Activated CD4-positive, alpha-beta T cell treated with anti-CD3 and anti-CD28 coated beads, Interleukin-2, amount 10 ng/mL, durations not matched to agents 7 days and 5 days (primary cell): ENCODE measurements around the gene PAPPA. TPM values are rescaled to one million over a fixed set of nuclear protein-coding genes. Genes with fewer than 3 reads are reported as not detected.

Experiments
- CTCF ChIA-PET: fragments of 350-600 bp; sonication (Branson Sonifier 250); formaldehyde crosslinking; loops from one replicate; lab custom pipeline; 2021; ENCODE audit warnings: antibody characterized with exemption; lab: Charles Lee
- POLR2A ChIA-PET: fragments of 350-600 bp; sonication (Branson Sonifier 250); formaldehyde crosslinking; loops from one replicate; lab custom pipeline; 2021; ENCODE audit warnings: antibody characterized with exemption; lab: Charles Lee
- DNase-seq: peaks from one replicate; pipeline ENCODE4 v3.0.0-alpha.2; 2020
- H3K27ac Mint-ChIP-seq: one replicate; pipeline ENCODE4 v1.8.0; 2021; ENCODE audit warnings: mild to moderate bottlenecking, moderate library complexity, mixed read lengths
- H3K27me3 Mint-ChIP-seq: one replicate; pipeline ENCODE4 v1.8.0; 2021; ENCODE audit warnings: mixed read lengths
- H3K36me3 Mint-ChIP-seq: one replicate; pipeline ENCODE4 v1.8.0; 2021; ENCODE audit warnings: low read depth, mixed read lengths
- H3K4me1 Mint-ChIP-seq: one replicate; pipeline ENCODE4 v1.8.0; 2021; ENCODE audit warnings: mixed read lengths
- H3K4me3 Mint-ChIP-seq: one replicate; pipeline ENCODE4 v1.8.0; 2021; ENCODE audit warnings: mild to moderate bottlenecking, moderate library complexity, mixed read lengths
- H3K9me3 Mint-ChIP-seq: one replicate; pipeline ENCODE4 v1.8.0; 2021; ENCODE audit warnings: mixed read lengths
- total RNA-seq, 2 experiments: library from RNA; stranded (reverse); gene quantifications; one replicate each; pipeline ENCODE4 v1.2.3, GENCODE V29; 2021

PAPPA gene
- total RNA-seq, 2 experiments from 2014 or later = not detected

DNA sequence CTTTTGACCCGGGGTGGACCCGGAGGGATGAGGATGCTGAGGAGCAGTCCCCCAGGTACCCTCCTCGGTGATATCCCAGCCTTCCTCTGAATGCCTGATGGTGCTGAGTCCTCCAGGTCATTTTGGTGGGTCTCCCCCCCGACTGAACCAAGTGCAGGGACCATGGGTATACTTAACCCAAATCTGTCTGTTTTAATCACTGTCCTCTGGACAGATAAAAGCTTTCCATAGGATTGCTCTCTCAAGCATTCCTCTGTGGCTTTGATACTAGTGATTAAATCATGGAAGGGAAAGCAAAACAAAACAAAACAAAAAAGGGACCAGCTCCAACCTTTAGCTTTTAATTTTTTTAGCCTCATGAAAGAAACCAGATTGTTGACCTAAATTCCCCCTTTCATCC is 26.0 kb downstream of the PAPPA start:
- POLR2A ChIA-PET = no interaction called here
- Mint-ChIP-seq H3K27ac (no peak overlapping the region), H3K4me1 (no peaks in the 10 kb centered on the region), H3K36me3 (no peaks in the 10 kb centered on the region), H3K9me3 (no peaks in the 10 kb centered on the region), H3K4me3 (no peak overlapping the region), H3K27me3 (no peaks in the 10 kb centered on the region)
- CTCF ChIA-PET = no interaction called here
- no peak for DNase-seq

DNA sequence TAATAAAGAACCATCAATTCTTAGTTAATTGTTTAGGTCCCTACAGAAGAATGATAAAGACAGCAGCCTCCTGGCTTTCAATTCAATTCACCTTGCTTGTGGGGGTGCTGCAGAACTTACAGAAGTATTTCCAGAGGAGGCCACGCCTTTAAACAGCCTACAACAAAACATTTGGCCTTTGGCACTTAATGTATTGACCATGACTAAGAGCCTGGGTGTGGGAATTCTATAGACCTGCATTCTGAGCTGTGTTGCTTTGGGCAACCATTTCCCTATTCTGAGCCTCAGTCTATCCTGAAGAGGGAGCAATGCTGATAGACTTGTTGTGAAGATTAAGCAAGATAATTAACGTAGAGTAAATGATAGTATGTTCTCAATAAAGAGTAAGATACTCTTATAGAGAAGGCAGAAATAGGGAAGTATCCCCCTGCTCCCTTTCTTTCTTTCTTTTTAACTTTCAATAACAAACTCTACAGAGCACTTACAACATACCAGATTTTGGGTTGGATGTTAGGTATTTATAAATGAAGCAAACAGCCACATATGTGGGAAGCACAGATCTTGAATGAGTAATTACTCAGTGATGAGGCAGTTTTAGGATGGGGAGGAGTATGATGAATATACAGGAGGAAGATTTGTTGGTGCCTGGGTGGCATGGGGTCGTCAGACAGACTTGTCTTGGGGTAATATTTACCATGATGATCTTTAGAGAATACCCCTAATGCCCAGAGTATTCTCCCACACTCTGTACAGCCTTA is 28.4 kb downstream of the PAPPA start:
- Mint-ChIP-seq H3K27ac (no peak overlapping the region), H3K36me3 (no peaks in the 10 kb centered on the region), H3K4me1 (no peaks in the 10 kb centered on the region), H3K4me3 (no peak overlapping the region), H3K9me3 (no peaks in the 10 kb centered on the region), H3K27me3 (no peaks in the 10 kb centered on the region)
- POLR2A ChIA-PET = no interaction called here
- DNase-seq = no peak
- CTCF ChIA-PET = no interaction called here

DNA sequence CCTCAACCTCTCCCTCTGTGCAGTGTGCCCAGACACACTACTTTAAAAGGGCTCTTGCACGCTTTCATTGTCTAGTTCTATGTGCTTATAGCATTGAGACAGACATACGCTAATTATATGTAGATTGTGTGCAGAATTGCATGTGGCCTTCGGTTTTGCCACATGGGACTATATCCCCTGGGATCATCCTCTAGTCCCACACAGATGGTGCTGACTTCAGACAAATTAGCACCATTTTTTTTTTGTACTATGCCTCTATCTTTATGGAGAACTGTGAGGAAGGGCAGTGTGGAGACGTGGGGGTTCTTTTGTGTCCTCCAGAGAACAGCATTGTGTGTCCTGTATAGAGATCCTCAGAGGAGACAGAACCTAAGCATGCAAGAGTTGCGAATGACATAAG is 29.3 kb downstream of the PAPPA start:
- Mint-ChIP-seq H3K9me3 (no peaks in the 10 kb centered on the region), H3K27ac (no peak overlapping the region), H3K27me3 (no peaks in the 10 kb centered on the region), H3K4me1 (no peaks in the 10 kb centered on the region), H3K36me3 (no peaks in the 10 kb centered on the region), H3K4me3 (no peak overlapping the region)
- ChIA-PET CTCF (no interaction called here), POLR2A (no interaction called here)
- no peak for DNase-seq

DNA sequence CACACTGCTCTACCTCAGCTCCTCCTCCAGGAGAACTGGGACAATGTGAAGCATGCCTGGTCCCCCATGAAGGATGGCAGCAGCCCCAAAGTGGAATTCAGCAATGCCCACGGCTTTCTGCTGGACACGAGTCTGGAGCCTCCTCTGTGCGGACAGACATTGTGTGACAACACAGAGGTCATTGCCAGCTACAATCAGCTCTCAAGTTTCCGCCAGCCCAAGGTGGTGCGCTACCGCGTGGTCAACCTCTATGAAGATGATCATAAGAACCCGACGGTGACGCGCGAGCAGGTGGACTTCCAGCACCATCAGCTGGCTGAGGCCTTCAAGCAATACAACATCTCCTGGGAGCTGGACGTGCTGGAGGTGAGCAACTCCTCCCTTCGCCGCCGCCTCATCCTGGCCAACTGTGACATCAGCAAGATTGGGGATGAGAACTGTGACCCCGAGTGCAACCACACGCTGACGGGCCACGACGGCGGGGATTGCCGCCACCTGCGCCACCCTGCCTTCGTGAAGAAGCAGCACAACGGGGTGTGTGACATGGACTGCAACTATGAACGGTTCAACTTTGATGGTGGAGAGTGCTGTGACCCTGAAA is 34.1 kb downstream of the PAPPA start:
- Mint-ChIP-seq H3K4me1 (no peaks in the 10 kb centered on the region), H3K4me3 (no peak overlapping the region), H3K27me3 (no peaks in the 10 kb centered on the region), H3K9me3 (no peaks in the 10 kb centered on the region), H3K36me3 (no peaks in the 10 kb centered on the region), H3K27ac (no peak overlapping the region)
- CTCF ChIA-PET = interaction anchor here (1.2 kb wide), 1 partner anchor 11 kb away, joined by 3 read pairs; no protein-coding TSS in a partner anchor
- no peak for DNase-seq
- POLR2A ChIA-PET = no interaction called here

DNA sequence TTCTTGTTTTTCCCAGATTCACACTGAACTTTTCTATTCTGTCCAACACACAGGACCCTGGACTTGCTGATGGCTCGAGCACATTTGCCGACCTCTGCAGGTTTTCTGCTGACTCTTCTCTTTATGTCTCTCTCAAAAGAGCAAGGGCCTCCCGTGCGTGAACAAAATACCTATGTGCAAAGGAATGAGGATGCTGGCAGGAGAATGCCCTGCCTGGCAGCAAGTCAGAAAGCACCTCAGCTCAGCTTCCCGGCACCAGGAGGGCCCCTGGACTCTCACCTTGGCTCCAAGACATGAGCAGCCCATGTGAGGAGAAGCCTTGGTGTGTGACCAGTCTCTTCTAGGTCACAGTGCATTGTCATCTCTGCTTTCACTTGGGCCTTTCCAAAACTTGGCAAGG is 36.1 kb downstream of the PAPPA start:
- POLR2A ChIA-PET = no interaction called here
- H3K27ac Mint-ChIP-seq = no peak overlapping the region

DNA sequence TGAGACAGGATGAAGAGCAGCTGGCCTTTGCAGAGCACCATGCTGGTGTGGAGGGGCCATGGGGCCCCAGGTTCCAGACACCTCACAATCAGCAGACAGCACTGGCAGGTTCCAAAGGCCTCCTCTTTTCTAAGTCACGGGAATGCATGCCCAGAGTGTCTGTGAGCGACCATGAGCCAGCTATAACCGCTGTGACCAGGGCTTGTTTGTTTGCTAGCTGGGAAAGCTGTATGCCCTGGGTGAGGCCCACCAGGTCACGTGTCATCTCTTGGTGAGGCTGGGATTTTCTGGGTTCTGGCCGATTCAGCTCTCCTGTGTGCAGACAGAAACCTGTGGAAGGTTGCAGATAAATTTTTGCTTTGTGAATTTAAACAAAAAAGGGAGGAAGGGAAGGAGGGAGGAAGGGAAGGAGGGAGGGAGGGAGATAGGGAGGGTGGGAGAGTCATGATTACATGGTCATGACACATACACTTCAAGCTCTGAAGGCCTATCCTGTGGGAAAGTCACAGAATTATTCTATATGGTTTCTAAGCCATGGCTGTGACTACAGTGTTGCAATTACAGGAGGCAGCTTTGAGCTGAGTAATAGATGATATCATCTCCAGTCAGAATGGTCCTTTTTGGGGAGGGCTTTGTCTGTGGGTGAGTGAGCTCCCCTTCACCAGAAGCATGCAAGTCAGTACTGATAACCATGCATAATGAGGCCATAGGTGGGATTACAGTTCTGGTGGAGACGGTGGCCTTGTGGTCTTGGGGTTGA is 37.2 kb downstream of the PAPPA start:
- no peaks in the 10 kb centered on the region for H3K4me1 Mint-ChIP-seq

More for the DNA sequence above, 36.1 kb downstream of the PAPPA start:
- Mint-ChIP-seq H3K4me1 (no peaks in the 10 kb centered on the region), H3K4me3 (no peak overlapping the region), H3K36me3 (no peaks in the 10 kb centered on the region), H3K27me3 (no peaks in the 10 kb centered on the region), H3K9me3 (no peaks in the 10 kb centered on the region)
- DNase-seq = no peak
- CTCF ChIA-PET = no interaction called here

DNA sequence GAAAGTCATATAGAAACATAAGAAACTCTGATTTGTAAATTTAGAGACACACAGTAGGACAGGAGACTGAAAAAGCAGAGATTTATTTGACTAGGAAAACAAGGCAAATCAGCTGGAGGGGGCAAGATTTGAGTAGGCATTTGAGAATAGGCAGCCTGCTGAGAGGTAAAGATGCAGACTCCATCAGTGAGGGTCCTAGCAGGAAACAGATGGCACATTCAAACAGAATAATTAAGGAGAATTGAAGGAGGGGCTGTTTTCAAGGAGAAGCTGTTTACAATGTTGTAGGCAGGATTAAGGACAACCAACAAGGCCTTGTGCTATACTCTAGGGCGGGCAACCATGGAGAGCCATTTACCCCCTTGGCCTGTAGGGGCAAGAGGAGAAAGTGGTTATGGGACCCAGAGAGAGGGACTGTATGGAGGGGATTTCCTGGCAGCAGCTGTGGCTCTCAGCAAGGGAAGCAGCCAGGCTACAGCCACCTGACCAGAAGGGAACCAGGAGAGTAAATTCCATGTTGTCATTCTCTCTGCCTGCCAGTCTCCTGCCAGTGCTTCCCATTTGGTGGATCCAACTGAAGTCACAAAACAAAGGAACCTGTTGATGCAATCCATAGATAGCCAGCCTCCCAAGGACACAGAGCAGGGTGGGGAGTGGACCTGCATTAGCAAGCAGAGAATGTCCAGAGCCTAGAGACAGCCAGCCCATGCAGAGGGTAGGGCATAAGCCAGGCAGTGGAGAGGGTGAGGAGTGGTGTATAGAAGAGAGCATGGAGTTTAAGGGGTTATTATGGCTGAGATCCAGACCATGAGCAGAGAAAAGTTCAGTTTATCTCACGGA is 38.2 kb downstream of the PAPPA start:
- no peak overlapping the region for H3K4me3 Mint-ChIP-seq
- DNase-seq = no peak
- no peaks in the 10 kb centered on the region for H3K4me1 Mint-ChIP-seq
- no peaks in the 10 kb centered on the region for H3K27me3 Mint-ChIP-seq
- no peaks in the 10 kb centered on the region for H3K36me3 Mint-ChIP-seq
- CTCF ChIA-PET = no interaction called here
- POLR2A ChIA-PET = no interaction called here
- no peaks in the 10 kb centered on the region for H3K9me3 Mint-ChIP-seq
- H3K27ac Mint-ChIP-seq = no peak overlapping the region

More for the DNA sequence above, 37.2 kb downstream of the PAPPA start:
- Mint-ChIP-seq H3K4me3 (no peak overlapping the region), H3K27ac (no peak overlapping the region), H3K36me3 (no peaks in the 10 kb centered on the region), H3K9me3 (no peaks in the 10 kb centered on the region), H3K27me3 (no peaks in the 10 kb centered on the region)
- no peak for DNase-seq
- ChIA-PET CTCF (no interaction called here), POLR2A (no interaction called here)

DNA sequence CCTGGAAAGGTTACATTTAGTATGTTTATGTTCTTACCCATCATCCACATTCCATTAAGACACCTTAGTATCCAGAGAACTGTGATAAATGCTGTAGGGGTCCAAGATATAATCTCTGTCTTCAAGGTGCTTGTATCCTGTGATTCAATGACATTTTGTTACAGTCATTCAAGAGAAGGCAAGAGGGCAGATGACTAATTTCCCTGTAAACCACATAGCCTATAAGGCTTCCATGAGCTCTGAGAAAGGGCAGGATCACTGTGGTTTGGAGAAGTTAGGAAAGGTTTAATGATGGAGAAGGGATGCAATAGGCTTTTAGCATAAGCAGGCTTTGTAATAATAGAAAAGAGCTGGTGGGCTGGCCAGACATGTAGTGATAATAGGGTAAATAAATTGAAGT is 40.0 kb downstream of the PAPPA start:
- Mint-ChIP-seq H3K27ac (no peak overlapping the region), H3K9me3 (no peaks in the 10 kb centered on the region), H3K36me3 (no peaks in the 10 kb centered on the region), H3K4me1 (no peaks in the 10 kb centered on the region), H3K4me3 (no peak overlapping the region), H3K27me3 (no peaks in the 10 kb centered on the region)
- CTCF ChIA-PET = no interaction called here
- POLR2A ChIA-PET = no interaction called here
- no peak for DNase-seq

DNA sequence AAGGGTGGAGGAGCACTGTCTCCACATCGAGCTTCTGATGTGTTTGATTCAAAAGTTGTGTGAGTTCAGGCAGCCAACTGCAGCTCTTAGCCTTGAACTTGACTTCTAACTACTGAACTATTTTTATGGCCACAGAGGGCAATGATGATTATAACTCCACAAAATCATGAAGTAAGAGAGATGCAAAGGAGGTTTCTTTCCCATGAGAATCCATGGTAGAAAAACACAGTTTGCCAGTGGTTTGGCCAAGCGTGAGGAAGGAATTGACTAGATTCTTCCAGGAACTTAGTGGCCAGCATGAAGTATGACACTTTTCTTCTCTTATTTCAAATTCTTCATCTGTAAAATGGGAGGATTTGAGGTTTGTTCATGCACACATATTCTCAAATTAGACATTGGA is 43.2 kb downstream of the PAPPA start:
- Mint-ChIP-seq H3K9me3 (no peaks in the 10 kb centered on the region), H3K27me3 (no peaks in the 10 kb centered on the region), H3K36me3 (no peaks in the 10 kb centered on the region), H3K27ac (no peak overlapping the region), H3K4me3 (no peak overlapping the region), H3K4me1 (no peaks in the 10 kb centered on the region)
- no peak for DNase-seq
- ChIA-PET CTCF (no interaction called here), POLR2A (no interaction called here)

DNA sequence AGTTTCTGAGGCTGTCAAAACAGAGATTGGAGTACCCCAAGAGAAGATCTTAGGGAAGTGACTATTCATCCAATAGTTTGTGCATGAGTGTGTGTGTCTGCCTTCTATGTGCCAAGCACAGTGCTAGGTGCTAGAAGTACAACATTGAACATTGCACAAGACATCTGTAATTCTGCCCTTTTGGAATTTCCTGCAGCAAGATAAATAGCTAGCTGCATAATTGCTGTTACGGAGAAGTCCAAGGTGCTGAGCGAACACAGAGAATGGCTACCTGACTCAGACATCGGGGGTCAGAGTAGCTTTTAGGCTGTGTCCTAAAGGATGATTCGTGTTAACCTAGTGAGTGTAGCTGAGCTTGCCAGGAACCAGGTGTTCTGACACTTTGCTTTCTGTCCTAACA is 44.8 kb downstream of the PAPPA start:
- H3K27me3 Mint-ChIP-seq = no peaks in the 10 kb centered on the region
- no peaks in the 10 kb centered on the region for H3K9me3 Mint-ChIP-seq
- H3K4me1 Mint-ChIP-seq = no peaks in the 10 kb centered on the region
- no peak overlapping the region for H3K27ac Mint-ChIP-seq
- ChIA-PET POLR2A (no interaction called here), CTCF (interaction anchor here (1.3 kb wide), 1 partner anchor 10 kb away, joined by 3 read pairs; no protein-coding TSS in a partner anchor)
- DNase-seq = no peak
- H3K4me3 Mint-ChIP-seq = no peak overlapping the region
- H3K36me3 Mint-ChIP-seq = no peaks in the 10 kb centered on the region

DNA sequence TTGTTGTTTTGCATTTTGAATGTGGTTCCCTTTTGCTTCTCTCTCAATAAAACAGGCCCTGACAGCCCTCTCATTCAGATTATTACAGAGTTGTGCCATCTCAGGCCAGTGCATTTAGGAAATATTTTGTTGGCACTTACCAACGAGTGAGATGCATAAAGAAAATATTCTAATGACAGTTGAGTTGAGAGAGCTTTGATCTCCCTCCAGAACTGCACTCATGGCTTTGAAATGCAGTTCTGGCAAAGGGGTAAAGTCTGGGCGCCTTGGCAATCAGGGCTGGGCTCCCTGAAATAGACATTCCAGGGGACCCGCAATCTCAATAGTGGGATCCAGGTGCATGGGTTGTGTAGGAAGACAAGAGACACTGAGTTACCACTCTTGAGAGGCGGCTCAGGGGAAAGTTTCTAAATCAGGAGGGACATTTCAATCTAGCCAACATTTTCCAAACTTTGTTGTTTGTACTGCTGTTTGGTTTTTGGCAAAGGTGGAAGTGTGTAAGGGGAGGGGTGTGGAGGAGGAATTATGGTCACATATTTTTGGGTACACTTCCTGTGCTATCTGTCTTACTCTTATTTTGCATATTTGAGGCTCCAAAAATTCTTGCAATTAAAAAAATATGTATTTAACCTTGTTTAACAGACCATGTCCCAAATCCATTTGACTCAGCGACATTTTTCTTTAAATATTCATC is 48.8 kb downstream of the PAPPA start:
- Mint-ChIP-seq H3K4me1 (no peaks in the 10 kb centered on the region), H3K4me3 (no peak overlapping the region), H3K36me3 (no peaks in the 10 kb centered on the region), H3K27me3 (no peaks in the 10 kb centered on the region), H3K27ac (no peak overlapping the region), H3K9me3 (no peaks in the 10 kb centered on the region)
- ChIA-PET CTCF (no interaction called here), POLR2A (no interaction called here)
- no peak for DNase-seq

DNA sequence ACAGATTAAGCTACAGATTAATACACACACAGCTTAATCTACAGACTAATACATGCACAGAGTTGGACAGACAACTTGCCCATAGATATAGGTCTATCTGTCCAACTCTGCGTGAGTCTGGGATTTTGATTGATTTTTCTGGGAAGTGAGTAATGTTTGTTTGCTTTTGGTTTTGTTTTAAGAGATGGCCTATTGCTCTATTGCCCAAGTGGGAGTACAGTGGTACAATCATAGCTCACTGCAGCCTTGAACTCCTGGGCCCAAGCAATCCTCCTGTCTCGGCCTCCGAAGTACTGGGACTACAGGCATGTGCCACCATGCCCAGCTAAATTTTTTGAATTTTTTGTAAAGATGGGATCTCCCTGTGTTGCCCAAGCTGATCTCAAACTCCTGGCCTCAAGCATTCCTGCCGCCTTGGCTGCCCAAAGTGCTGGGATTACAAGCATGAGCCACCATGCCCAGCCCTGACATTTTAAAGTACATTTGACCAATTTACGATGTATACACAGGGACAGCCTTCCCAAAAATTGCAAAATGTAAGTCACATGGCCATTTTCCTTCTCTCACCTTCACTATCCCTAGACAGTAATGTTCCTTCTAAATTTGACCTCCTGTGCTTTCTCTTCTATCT is 50.8 kb downstream of the PAPPA start:
- ChIA-PET POLR2A (no interaction called here), CTCF (no interaction called here)
- no peaks in the 10 kb centered on the region for H3K27me3 Mint-ChIP-seq
- no peak overlapping the region for H3K27ac Mint-ChIP-seq
- H3K4me1 Mint-ChIP-seq = no peaks in the 10 kb centered on the region
- H3K4me3 Mint-ChIP-seq = no peak overlapping the region
- H3K36me3 Mint-ChIP-seq = no peaks in the 10 kb centered on the region
- DNase-seq = no peak
- no peaks in the 10 kb centered on the region for H3K9me3 Mint-ChIP-seq
